Liver (tissue), 9 donors: ENCODE measurements around the gene STRADA. TPM values are rescaled to one million over a fixed set of nuclear protein-coding genes. Genes with fewer than 3 reads are reported as not detected.
A peak's percentile ranks its signal among the peaks of the same experiment; 100 is the strongest.

Experiments used
- DNase-seq: peaks from one replicate; pipeline ENCODE4 v3.0.0-alpha.2; 2017; ENCODE audit warnings: low spot score
- H3K27ac ChIP-seq, 2 donors: one replicate each; pipeline ENCODE4 v1.7.0; 2013; ENCODE audit warnings: inconsistent platforms in 2 of 2, low read length in 2 of 2, control low read depth in 1 of 2, low read depth in 1 of 2, mild to moderate bottlenecking in 1 of 2
- H3K27me3 ChIP-seq, 4 donors: one replicate each; pipeline versions ENCODE4 v1.6.1 to v1.7.0; 2013; ENCODE audit warnings: low read length in 3 of 4, inconsistent platforms in 1 of 4, mild to moderate bottlenecking in 1 of 4, moderate library complexity in 1 of 4; ENCODE audit not compliant: control insufficient read depth in 4 of 4, insufficient read depth in 4 of 4
- H3K36me3 ChIP-seq, 4 donors: one replicate each; pipeline versions ENCODE4 v1.6.1 to v1.7.0; 2013; ENCODE audit warnings: low read length in 3 of 4, mild to moderate bottlenecking in 3 of 4, low read depth in 1 of 4, moderate library complexity in 1 of 4; ENCODE audit not compliant: control insufficient read depth in 4 of 4, insufficient read depth in 3 of 4
- H3K4me1 ChIP-seq, 4 donors: one replicate each; pipeline versions ENCODE4 v1.6.1 to v1.7.0; 2013; ENCODE audit warnings: low read length in 3 of 4, mild to moderate bottlenecking in 3 of 4, moderate library complexity in 1 of 4; ENCODE audit not compliant: control insufficient read depth in 4 of 4, insufficient read depth in 4 of 4
- H3K4me3 ChIP-seq, 3 donors: one replicate each; pipeline versions ENCODE4 v1.6.1 to v1.7.0; 2013; ENCODE audit warnings: low read length in 3 of 3, control low read depth in 1 of 3, low read depth in 1 of 3, mild to moderate bottlenecking in 1 of 3
- H3K9ac ChIP-seq, 2 donors: one replicate each; pipeline ENCODE4 v1.7.0; 2013; ENCODE audit warnings: low read length in 2 of 2, mild to moderate bottlenecking in 2 of 2, moderate library complexity in 2 of 2, control low read depth in 1 of 2, low read depth in 1 of 2
- H3K9me3 ChIP-seq, 4 donors: one replicate each; pipeline versions ENCODE4 v1.6.1 to v1.7.0; 2013; ENCODE audit warnings: low read length in 3 of 4; ENCODE audit not compliant: control insufficient read depth in 4 of 4
- ATF3 ChIP-seq: IDR thresholded peaks from 2 replicates; pipeline ENCODE4 v1.6.1; 2016; ENCODE audit warnings: antibody characterized with exemption
- EGR1 ChIP-seq, 2 donors: IDR thresholded peaks; 2 replicates each; pipeline ENCODE4 v1.6.1; 2016 to 2018; ENCODE audit warnings: antibody characterized with exemption in 2 of 2, low read depth in 2 of 2
- FOXA1 ChIP-seq: IDR thresholded peaks from 2 replicates; pipeline ENCODE4 v1.6.1; 2016; ENCODE audit warnings: antibody characterized with exemption
- HNF4A ChIP-seq, 2 donors: conservative IDR thresholded peaks; 2 replicates each; pipeline ENCODE4 v1.6.1; 2016; ENCODE audit warnings: antibody characterized with exemption in 2 of 2, mild to moderate bottlenecking in 2 of 2
- JUND ChIP-seq, 2 donors: IDR thresholded peaks; 2 replicates each; pipeline ENCODE4 v1.6.1; 2016; ENCODE audit warnings: antibody characterized with exemption in 2 of 2
- RAD21 ChIP-seq, 2 donors: IDR thresholded peaks; 2 replicates each; pipeline ENCODE4 v1.6.1; 2016; ENCODE audit warnings: antibody characterized with exemption in 2 of 2, mild to moderate bottlenecking in 2 of 2
- SP1 ChIP-seq: IDR thresholded peaks from 2 replicates; pipeline ENCODE4 v1.6.1; 2018; ENCODE audit warnings: antibody characterized with exemption, mild to moderate bottlenecking
- TAF1 ChIP-seq: conservative IDR thresholded peaks from 2 replicates; pipeline ENCODE4 v1.6.1; 2016; ENCODE audit warnings: antibody characterized with exemption, mild to moderate bottlenecking
- WGBS: extraction: QIAGEN DNeasy Blood & Tissue Kit; methylation state at CpG from one replicate; pipeline ENCODE4 v1.1.7; 2013; 5-methylcytosine and 5-hydroxymethylcytosine counted together
- polyA plus RNA-seq, 2 donors: library from polyadenylated mRNA; stranded (reverse) in 1 of 2; unstranded in 1 of 2; fragments of 200-250 nt in 1 of 2; fragments of >200 nt in 1 of 2; fragmentation: Nextera tagmentation in 1 of 2; extraction: Ambion mirVana in 1 of 2; gene quantifications; one replicate each; pipeline versions ENCODE4 v1.2.1 to v1.2.3, GENCODE V29; 2013 to 2015
- total RNA-seq, 2 donors: library from RNA; depleted of rRNA; stranded (reverse); fragments of >200 nt; gene quantifications; one replicate each; pipeline ENCODE4 v1.2.3, GENCODE V29; 2014
- TF ChIP-seq, protein P1 (sequence below): fragments of 150-350 bp; IDR thresholded peaks from 2 replicates; pipeline ENCODE4 v1.5.1; 2017; ENCODE audit warnings: improper control_type of control experiment, low read depth, low read length; ENCODE audit not compliant: missing input control
- TF ChIP-seq, protein P2 (sequence below): IDR thresholded peaks from 2 replicates; pipeline ENCODE4 v1.6.1; 2016; ENCODE audit warnings: antibody characterized with exemption
- TF ChIP-seq, protein P3 (sequence below): IDR thresholded peaks from 2 replicates; pipeline ENCODE4 v1.6.1; 2016; ENCODE audit warnings: antibody characterized with exemption, mild to moderate bottlenecking
- donor health status: healthy.
- donor health status: healthy.
- donor health status: healthy.
- donor health status: healthy.
- donor health status: healthy.

Gene STRADA
- total and polyA plus RNA-seq, 4 donors = 7.7 to 17.9 (median 8.2) TPM

DNA sequence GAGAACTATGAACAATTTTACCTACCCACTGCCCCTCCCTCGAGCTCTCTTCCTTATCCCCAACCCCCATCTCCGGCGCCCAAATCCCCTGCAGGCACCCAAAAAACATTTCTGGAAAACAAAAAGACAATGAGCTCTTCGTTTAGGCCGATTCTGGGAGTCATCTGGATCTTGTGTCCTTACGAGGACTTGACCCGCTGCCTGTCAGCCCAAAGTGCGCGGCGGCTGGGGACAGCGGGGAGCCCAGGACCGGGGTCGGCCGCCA lies 524 bp downstream of the STRADA start:
- H3K27me3 ChIP-seq = no peaks in the 10 kb centered on the region
- H3K9me3 ChIP-seq = no peaks in the 10 kb centered on the region
- H3K27ac ChIP-seq = peak overlapping the region; percentile 86 to 89
- peak overlapping the region; percentile 64 to 81 (median 67) for H3K4me3 ChIP-seq
- TF ChIP-seq EGR1 (IDR thresholded peaks at IDR 0.05; ENCODE audit: low read depth in 2 of 2) (no peak), TAF1 (peak; percentile 8)
- WGBS = under 1% methylated on average over 14 of the region's 14 CpGs
- H3K4me1 ChIP-seq = peaks cover 1 to 23% (median 12%) of the 10 kb centered on the region in 4 donors
- peaks cover 2 to 7% (median 3%) of the 10 kb centered on the region in 4 donors for H3K36me3 ChIP-seq
- H3K9ac ChIP-seq = peak overlapping the region; percentile 80 to 81
- no peak for DNase-seq

DNA sequence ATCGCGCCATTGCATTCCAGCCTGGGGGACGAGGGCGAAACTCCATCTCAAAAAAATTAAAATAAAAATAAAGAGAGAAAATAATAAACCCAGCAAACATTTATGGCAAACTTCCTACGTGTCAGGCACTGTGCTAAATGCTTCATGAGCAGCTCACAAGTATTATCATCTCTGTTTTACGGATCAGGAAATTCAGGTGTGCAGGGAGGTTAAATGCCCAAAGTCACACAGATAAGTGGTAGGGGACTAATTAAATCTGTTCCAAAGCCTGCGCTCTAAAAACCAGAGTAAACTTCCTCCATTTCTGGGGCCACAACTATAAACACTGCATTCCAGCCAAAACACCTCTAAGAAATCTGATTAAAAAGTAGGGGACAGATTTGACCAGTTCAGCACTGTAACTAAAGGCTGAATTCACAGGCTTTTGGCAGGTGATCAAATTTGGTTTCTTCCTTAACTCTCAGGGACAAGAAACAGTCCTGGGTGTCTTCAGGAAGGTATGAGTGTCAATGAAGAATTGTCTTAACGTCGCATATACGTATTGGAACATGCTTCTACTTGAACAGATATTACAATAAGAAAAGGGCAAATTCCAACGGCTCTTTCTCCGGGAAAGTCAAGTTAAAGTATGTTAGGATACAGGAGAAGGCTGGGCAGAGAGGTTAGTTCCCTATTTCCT lies 996 bp downstream of the STRADA start:
- Histone ChIP-seq H3K36me3 (peaks cover 0 to 2% (median under 1%) of the 10 kb centered on the region in 4 donors), H3K27ac (peak overlapping the region; percentile 86 to 89), H3K27me3 (no peaks in the 10 kb centered on the region), H3K4me1 (peaks cover 1 to 23% (median 12%) of the 10 kb centered on the region in 4 donors), H3K9ac (peak overlapping the region; percentile 80 to 81), H3K4me3 (peak overlapping the region; percentile 64 to 81 (median 67)), H3K9me3 (no peaks in the 10 kb centered on the region)
- DNase-seq = no peak
- 42% methylated on average over 12 of the region's 12 CpGs for WGBS
- TF ChIP-seq ATF3 (no peak), SP1 (no peak)
- TF ChIP-seq, protein P1, sequence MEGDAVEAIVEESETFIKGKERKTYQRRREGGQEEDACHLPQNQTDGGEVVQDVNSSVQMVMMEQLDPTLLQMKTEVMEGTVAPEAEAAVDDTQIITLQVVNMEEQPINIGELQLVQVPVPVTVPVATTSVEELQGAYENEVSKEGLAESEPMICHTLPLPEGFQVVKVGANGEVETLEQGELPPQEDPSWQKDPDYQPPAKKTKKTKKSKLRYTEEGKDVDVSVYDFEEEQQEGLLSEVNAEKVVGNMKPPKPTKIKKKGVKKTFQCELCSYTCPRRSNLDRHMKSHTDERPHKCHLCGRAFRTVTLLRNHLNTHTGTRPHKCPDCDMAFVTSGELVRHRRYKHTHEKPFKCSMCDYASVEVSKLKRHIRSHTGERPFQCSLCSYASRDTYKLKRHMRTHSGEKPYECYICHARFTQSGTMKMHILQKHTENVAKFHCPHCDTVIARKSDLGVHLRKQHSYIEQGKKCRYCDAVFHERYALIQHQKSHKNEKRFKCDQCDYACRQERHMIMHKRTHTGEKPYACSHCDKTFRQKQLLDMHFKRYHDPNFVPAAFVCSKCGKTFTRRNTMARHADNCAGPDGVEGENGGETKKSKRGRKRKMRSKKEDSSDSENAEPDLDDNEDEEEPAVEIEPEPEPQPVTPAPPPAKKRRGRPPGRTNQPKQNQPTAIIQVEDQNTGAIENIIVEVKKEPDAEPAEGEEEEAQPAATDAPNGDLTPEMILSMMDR = no peak

DNA sequence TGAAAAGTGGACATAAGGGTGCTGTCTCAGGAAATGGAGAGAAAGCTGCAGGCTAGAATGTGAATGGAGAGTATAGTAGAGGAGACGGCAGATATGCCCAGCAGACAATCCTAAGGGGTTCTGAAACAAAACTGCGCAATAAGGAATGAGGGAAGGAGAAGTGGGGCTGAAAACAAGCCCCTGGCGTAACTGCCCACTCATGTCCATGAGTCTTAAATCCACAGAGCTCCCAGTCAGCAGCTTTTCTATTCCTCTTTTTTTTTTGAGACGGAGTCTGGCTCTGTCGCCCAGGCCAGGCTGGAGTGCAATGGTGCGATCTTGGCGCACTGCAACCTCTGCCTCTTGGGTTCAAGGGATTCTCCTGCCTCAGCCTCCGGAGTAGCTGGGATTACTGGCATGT lies 5.9 kb downstream of the STRADA start:
- H3K9me3 ChIP-seq = no peaks in the 10 kb centered on the region
- H3K27ac ChIP-seq = no peak overlapping the region
- no peak overlapping the region for H3K9ac ChIP-seq
- WGBS = 96% methylated on average over 8 of the region's 8 CpGs
- TF ChIP-seq HNF4A (conservative IDR thresholded peaks at IDR 0.05) = no peak
- TF ChIP-seq FOXA1 = no peak
- TF ChIP-seq RAD21 (IDR thresholded peaks at IDR 0.05) = no peak
- no peaks in the 10 kb centered on the region for H3K27me3 ChIP-seq
- DNase-seq = no peak
- H3K36me3 ChIP-seq = no peaks in the 10 kb centered on the region
- H3K4me1 ChIP-seq = peaks cover 0 to 7% (median 6%) of the 10 kb centered on the region in 4 donors
- H3K4me3 ChIP-seq = no peak overlapping the region

GRCh38 chr17:63722403-63722802 lies 19.2 kb downstream of the STRADA start:
- 85% methylated on average over 2 of the region's 2 CpGs for WGBS
- Histone ChIP-seq H3K27ac (no peak overlapping the region), H3K4me1 (no peaks in the 10 kb centered on the region), H3K4me3 (no peak overlapping the region), H3K9ac (no peak overlapping the region), H3K36me3 (peaks cover 0 to 12% (median 6%) of the 10 kb centered on the region in 4 donors), H3K9me3 (no peaks in the 10 kb centered on the region), H3K27me3 (no peaks in the 10 kb centered on the region)
- DNase-seq = no peak
- no peak for TF ChIP-seq JUND (IDR thresholded peaks at IDR 0.05)
- TF ChIP-seq, protein P2, sequence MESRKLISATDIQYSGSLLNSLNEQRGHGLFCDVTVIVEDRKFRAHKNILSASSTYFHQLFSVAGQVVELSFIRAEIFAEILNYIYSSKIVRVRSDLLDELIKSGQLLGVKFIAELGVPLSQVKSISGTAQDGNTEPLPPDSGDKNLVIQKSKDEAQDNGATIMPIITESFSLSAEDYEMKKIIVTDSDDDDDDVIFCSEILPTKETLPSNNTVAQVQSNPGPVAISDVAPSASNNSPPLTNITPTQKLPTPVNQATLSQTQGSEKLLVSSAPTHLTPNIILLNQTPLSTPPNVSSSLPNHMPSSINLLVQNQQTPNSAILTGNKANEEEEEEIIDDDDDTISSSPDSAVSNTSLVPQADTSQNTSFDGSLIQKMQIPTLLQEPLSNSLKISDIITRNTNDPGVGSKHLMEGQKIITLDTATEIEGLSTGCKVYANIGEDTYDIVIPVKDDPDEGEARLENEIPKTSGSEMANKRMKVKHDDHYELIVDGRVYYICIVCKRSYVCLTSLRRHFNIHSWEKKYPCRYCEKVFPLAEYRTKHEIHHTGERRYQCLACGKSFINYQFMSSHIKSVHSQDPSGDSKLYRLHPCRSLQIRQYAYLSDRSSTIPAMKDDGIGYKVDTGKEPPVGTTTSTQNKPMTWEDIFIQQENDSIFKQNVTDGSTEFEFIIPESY = no peak
- TF ChIP-seq SP1 = no peak
- TF ChIP-seq ATF3 = no peak
- TF ChIP-seq EGR1 (IDR thresholded peaks at IDR 0.05; ENCODE audit: low read depth in 2 of 2) = no peak
- no peak for TF ChIP-seq RAD21 (IDR thresholded peaks at IDR 0.05)
- TF ChIP-seq, protein P1 = no peak
- TF ChIP-seq, protein P3, sequence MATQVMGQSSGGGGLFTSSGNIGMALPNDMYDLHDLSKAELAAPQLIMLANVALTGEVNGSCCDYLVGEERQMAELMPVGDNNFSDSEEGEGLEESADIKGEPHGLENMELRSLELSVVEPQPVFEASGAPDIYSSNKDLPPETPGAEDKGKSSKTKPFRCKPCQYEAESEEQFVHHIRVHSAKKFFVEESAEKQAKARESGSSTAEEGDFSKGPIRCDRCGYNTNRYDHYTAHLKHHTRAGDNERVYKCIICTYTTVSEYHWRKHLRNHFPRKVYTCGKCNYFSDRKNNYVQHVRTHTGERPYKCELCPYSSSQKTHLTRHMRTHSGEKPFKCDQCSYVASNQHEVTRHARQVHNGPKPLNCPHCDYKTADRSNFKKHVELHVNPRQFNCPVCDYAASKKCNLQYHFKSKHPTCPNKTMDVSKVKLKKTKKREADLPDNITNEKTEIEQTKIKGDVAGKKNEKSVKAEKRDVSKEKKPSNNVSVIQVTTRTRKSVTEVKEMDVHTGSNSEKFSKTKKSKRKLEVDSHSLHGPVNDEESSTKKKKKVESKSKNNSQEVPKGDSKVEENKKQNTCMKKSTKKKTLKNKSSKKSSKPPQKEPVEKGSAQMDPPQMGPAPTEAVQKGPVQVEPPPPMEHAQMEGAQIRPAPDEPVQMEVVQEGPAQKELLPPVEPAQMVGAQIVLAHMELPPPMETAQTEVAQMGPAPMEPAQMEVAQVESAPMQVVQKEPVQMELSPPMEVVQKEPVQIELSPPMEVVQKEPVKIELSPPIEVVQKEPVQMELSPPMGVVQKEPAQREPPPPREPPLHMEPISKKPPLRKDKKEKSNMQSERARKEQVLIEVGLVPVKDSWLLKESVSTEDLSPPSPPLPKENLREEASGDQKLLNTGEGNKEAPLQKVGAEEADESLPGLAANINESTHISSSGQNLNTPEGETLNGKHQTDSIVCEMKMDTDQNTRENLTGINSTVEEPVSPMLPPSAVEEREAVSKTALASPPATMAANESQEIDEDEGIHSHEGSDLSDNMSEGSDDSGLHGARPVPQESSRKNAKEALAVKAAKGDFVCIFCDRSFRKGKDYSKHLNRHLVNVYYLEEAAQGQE = no peak
- no peak for TF ChIP-seq FOXA1
